PFSK-1 (cell line): ENCODE measurements around the gene CHST7.

Source experiments
- FOXP2 ChIP-seq: optimal IDR thresholded peaks from 2 replicates; pipeline ENCODE3; 2011; ENCODE audit warnings: borderline replicate concordance, control low read depth, inconsistent platforms; ENCODE audit not compliant: insufficient read depth; ENCODE audit errors: extremely low read length, extremely low read depth
- POLR2AphosphoS5 ChIP-seq: IDR thresholded peaks from 2 replicates; pipeline ENCODE4 v1.6.1; 2012; ENCODE audit warnings: low read depth, mild to moderate bottlenecking, control low read depth, low read length, moderate library complexity
- REST ChIP-seq, 2 experiments: IDR thresholded peaks; 2 replicates each; pipeline versions ENCODE4 v1.6.1 to v1.8.0; 2011 to 2012; ENCODE audit warnings: low read depth in 2 of 2, low read length in 2 of 2, control low read depth in 1 of 2, inconsistent platforms in 1 of 2, mild to moderate bottlenecking in 1 of 2, moderate library complexity in 1 of 2; ENCODE audit not compliant: insufficient read depth in 1 of 2
- SIN3A ChIP-seq: IDR thresholded peaks from 2 replicates; pipeline ENCODE4 v1.6.1; 2012; ENCODE audit warnings: mild to moderate bottlenecking, low read length, moderate library complexity, borderline replicate concordance; ENCODE audit not compliant: insufficient read depth
- TAF1 ChIP-seq: IDR thresholded peaks from 2 replicates; pipeline ENCODE4 v1.6.1; 2012; ENCODE audit warnings: low read length, control low read depth, borderline replicate concordance; ENCODE audit not compliant: insufficient read depth

Gene CHST7

GRCh38 chrX:46601283-46601682 is 27.7 kb downstream of the CHST7 start:
- TF ChIP-seq TAF1 (no peak), POLR2AphosphoS5 (no peak), SIN3A (no peak), REST (IDR thresholded peaks at IDR 0.05; ENCODE audit: insufficient read depth in 1 of 2, low read depth in 2 of 2, low read length in 2 of 2) (no peak), FOXP2 (no peak)

- TF ChIP-seq FOXP2 (no peak), REST (IDR thresholded peaks at IDR 0.05; ENCODE audit: insufficient read depth in 1 of 2, low read depth in 2 of 2, low read length in 2 of 2) (no peak), SIN3A (no peak), TAF1 (no peak), POLR2AphosphoS5 (no peak)
Measured at GRCh38 chrX:46602468-46603102, 29.0 kb downstream of the CHST7 start.

GRCh38 chrX:46607916-46608315 is 34.4 kb downstream of the CHST7 start:
- TF ChIP-seq FOXP2 (no peak), REST (IDR thresholded peaks at IDR 0.05; ENCODE audit: insufficient read depth in 1 of 2, low read depth in 2 of 2, low read length in 2 of 2) (no peak), TAF1 (no peak)

- TF ChIP-seq TAF1 (no peak), POLR2AphosphoS5 (no peak), FOXP2 (no peak), SIN3A (no peak), REST (IDR thresholded peaks at IDR 0.05; ENCODE audit: insufficient read depth in 1 of 2, low read depth in 2 of 2, low read length in 2 of 2) (no peak)
Measured at GRCh38 chrX:46610070-46610658, 36.6 kb downstream of the CHST7 start.
